AG08395 (cell line): ENCODE measurements around the gene ADAMTS3.

ENCODE experiments used
- DNase-seq: peaks from one replicate; pipeline ENCODE4 v3.0.0; 2012; ENCODE audit warnings: mixed read lengths, low spot score

ADAMTS3 gene

DNA sequence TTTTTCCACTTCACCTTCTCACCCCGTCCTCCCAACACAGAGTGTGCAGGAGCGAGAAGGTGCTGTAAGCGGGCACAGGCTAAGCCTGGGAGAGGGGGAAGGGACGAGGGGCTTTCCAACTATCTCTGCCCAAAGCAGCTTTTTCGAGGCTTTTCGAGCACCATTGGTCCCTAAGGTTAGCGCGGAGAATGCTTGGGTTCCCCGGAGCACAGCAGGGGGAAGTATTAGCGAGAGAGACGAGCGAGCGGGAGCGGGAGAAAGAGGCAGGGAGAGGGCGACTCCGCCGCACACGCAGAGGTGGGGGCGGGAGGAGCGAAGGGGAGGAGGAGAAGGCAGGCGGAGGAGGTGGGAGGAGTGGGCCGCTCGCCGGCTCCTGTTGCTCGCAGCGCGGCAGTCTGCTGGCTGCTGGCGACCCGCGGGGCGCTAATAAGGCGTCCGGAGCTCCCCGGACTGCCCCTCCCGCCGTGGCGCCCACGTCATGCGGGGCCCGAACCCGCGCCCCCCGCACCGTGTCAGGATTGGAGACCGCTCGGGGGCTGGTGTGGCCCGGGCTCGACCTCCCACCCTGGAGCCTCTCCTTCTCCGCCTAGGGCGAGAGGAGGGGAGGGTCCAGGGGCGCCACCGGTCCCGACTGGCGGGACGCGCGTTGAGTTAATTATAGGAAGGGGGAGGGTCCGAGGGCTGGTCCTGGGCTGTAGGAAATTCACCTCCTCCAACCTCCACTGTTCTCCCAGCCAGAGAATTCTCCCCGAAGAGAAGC lies at the start of gene ADAMTS3:
ADAMTS3 (minus strand) TSS at position 263 of the 760 bp plus-strand sequence. CDS start 459 bp downstream, outside the sequence.
- peak; percentile 31 for DNase-seq

DNA sequence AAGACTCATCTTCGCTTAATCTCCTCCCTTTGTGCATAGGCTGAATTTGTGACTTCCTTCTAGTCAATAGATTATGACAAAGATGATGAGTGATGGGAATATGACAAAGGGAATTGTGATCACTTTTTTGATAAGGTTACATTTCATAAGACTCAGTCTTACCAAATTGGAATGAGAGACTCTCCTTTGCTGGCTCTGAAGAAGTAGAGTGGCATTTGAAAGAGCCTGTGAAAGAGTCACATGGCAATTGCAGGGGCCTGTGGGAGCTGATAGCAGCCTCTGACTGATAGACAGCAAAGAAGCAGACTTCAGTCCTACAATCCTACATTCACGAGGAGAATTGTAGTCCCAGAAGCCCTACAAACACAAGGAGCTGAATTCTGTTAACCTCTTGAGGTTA lies 44.9 kb upstream of the ADAMTS3 start:
- no peak for DNase-seq

DNA sequence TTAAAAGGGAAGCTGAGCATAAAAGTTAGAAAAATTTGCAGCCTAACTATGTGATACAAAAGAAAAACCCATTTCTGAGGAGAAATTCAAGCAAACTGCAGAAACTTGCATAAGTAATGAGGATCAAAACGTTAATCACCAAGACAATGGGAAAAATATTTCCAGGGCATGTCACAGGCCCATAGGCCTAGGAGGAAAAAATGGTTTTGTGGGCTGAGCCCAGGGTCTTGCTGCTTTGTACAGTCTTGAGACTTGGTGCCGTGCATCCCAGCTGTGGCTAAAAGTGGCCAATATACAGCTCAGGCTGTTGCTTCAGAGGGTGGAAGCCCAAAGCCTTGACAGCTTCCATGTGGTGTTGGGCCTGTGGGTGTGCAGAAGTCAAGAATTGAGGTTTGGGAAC lies 37.7 kb upstream of the ADAMTS3 start:
- DNase-seq = no peak

DNA sequence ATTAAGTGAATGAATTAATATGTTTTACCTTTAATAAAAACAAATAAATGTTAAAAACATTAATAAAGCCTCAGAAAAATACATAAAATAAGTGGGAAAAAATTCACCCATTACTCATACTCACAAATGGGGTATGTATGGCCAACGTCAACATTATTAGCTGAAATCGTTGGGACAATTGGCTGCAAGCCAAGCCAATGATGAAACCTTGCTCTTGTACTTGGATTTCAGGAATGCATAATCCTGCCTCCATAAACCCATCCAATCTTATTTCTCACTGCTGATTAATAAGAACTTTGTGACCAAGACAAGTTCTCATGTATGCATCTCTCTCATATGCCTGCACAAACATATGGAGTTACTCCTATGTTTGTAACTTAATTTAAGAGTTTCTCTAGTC lies 35.3 kb upstream of the ADAMTS3 start:
- no peak for DNase-seq

DNA sequence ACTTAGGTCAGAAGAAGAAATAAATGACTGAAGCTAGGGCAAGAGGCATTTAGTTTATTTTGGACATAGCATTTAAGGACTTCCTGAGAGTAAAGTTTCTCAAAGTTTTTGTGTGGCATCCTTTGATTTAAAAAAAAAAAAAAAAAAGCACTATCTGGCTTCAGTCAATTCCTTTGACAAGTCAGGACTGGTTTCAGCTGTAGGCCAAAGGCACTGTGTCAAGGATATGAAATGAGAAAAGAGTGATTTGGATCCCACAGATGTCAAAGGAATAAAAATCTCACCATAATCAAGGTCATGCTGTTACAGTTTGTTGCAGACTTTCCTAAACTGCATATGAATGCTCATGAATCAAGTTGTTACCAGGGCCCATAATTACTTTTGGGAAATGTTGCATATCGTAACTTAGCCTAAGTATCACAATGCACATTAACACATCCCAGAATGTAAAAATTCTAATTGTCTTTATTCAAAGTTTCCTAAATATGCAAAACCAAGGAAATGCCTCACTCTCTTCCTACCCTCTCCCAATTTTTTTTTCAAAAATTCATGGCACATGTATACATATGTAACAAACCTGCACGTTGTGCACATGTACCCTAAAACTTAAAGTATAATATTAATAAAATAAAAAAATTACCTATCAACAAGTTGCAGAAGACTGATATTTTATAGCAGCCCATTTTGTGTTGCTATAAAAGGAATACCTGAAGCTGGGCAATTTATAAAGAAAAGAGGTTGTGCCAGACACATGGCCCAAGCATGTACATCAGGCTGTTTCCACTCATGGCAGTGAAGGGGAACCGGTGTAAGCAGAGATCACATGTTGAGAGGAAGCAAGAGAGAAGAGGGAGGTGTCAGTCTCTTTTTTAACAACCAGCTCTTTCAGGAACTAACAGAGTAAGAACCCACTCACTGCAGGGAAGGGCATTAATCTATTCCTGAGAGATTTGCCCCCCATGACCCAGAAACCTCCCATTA lies 33.7 kb upstream of the ADAMTS3 start:
- no peak for DNase-seq

DNA sequence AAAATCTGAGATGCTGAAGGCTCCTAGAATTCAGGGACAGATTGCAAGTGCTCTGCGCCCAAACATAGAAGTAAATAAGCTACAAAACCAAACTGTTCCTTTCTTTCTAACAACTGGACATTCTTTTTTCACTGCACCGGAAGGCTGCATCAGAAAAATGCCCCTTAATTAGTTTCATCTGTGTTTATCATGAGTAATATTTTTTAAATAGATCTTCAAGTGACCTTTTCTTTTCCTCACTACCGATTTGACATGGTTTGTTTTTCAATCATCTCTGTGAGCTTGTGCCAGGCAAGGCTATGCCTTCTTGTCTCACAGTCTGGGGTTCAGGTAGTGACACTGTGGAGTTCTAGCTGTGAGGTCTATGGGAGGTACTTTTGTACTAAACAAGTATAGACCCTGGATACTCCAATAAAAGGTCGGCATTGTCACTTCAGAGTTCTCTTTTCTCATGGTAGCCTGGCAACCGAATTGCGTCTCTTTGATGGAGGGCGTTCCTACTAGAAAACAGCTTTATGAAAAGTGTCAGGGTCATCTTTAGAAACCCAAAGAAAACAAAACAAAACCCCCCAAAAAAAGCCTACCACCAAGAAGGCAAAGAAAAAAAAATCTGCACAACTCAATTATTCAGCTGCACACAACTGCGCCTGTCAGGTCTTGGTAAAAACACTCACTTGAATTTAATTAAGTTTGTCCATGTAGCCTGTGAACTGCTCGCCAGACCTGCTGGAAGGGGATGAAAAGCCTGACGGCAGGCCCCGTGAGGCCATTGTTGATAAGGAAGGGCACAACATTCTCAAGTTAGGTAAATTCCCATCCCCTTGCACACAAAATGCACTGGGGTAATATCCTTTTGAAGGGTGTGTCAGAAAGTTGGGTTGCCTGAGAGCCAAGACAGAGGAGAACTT lies 22.8 kb upstream of the ADAMTS3 start:
- peak; percentile 44 for DNase-seq

DNA sequence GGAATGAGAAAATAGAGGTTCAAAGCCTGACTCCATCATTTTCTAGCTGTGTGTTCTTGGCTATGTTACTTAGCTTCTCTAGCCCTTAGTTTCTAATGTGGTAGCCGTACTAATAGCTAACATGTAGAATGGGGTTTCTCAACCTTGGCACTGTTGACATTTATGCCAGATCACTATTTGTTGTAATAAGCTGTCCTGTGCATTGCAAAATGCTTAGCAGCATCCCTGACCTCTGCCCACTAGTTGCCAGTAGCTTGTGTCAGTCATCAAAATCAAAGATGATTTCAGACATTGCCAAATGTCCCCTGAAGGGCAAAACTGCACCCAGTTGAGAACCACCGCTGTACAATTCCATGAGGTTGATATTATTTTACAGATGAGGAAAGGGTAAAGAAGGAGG lies 18.3 kb upstream of the ADAMTS3 start:
- DNase-seq = no peak

DNA sequence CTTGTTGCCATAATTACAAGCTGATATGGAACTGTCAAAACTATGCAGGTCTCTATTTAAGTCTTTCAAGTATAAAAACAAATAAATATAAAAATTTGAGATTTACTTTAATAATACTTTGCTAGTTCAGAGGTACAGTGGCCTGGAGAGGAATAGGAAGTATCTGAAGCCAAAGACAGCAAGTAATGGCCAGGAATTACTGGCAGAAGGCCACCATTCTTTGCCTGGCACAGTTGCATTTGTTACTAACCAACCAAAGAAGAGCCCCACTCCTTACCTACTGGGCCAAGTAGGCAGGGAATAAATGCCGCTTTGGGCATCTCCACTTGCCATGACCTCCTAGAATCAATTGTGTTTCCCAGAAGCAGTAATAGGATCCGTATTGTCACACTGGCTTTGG lies 13.8 kb upstream of the ADAMTS3 start:
- DNase-seq = no peak

DNA sequence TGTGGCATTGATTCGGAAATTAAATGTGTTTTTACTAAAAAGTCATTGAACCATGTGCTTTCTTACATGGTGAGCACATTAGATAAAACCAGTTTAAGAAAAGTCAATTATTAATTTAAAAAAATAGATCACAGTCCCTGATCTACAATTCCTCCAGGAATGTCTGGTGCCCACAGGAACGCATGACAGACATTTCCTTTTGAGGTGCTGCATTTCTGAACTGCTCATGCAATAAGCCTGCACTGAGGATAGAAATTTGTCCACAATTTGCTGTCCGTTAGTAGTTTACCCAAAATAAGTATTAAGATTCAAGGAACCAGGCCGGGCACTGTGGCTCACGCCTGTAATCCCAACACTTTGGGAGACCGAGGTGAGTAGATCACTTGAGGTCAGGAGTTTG lies 8.2 kb upstream of the ADAMTS3 start:
- no peak for DNase-seq

DNA sequence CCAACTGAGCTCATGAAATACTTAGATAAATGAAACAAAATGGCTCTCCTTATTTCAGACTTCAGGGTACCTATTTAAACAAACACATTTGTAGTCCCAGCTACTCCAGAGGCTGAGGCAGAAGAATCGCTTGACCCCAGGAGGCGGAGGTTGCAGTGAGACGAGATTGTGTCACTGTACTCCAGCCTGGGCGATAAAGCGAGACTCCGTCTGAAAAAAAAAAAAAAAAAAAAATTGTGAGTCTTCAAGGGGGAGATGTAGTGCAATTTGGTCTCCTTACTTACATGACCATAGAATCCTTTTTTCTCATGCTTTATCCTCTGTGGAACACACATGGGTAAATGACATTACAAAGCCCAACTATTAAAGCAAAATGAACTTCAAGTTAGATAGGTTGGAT lies 2.3 kb upstream of the ADAMTS3 start:
- DNase-seq = no peak

DNA sequence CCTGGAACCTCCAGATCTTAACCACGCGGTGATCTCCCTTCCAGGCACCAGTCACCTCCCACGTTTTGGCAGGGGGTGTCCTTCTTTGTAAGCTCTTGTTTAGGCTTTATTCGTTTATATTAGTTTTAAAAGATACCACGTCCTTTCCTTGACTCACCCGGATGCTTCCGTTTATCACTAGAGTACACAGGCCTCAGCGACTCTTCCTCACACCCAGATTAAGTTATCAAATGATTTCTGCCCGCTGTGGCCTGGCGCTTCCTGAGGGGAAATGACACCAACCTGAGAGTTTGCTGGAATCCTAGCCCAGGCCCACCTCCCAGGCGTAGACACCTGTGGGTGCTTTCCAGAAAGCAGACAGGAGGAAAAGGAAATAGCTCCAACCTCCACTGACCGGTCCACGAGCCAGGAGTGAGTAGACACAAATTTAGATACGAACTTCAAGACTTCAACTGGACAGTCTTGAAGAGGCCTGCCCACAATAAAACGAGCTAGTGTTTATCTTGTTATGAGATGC lies 756 bp upstream of the ADAMTS3 start:
- no peak for DNase-seq

DNA sequence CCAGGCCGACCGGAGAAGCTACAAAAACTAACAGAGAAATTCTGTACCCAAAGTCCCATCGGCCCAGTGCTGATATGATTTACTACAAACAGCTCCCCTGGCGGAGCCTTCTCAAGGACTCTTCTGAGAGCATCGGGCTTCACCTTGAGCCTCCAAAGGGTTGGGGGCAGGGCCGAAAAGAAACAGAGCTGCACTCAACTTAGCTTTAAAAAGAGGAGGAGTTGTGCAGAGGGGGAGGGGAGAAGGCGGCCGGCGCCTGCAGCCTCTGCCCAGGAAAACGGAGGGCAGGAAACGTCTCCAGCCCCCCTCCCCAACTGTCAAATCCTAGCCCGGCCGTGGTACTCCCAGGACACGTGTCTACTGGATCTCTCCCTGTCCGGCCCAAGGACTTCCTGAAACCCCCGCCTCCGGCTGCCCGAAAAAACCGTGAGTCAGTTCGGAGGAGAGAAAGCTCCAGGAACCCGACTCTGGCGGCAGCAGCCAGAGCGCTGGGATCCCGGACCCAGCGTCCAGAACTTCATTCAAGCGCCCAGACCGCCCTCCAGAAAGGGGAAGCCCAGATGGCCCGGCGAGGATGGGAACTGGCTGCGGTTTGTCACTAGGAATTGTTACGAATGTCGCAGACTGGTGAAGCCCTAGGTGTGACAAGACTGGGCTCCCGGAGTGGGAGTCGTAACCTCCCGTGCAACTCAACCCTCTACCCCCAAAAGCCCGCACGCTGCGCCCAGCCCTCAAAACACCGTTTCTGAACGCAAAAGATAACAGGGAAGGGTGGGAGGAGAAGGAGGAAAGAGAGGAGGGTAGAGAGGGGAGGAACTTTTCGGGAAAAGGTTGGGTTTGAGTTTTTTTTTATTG lies 973 bp downstream of the ADAMTS3 start:
- DNase-seq = peak; percentile 75

DNA sequence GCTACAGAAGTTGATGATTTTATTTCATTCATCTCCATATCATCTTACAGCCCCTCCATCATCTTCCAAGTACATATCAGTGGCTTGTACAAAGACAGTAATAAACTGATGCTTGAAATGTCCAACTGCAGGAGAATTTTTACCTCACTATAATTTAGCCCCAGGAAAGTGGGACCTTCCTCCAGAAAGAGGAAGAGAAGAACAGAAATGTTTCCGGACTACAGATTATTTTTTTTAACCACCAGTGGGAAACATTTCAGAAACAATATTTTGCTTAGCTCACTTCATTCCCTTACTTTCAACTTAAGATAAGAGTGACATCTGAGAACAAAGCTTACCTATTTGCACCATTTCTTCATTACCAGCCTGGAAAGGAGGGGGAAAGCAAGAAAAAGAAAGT lies 2.0 kb downstream of the ADAMTS3 start:
- no peak for DNase-seq

DNA sequence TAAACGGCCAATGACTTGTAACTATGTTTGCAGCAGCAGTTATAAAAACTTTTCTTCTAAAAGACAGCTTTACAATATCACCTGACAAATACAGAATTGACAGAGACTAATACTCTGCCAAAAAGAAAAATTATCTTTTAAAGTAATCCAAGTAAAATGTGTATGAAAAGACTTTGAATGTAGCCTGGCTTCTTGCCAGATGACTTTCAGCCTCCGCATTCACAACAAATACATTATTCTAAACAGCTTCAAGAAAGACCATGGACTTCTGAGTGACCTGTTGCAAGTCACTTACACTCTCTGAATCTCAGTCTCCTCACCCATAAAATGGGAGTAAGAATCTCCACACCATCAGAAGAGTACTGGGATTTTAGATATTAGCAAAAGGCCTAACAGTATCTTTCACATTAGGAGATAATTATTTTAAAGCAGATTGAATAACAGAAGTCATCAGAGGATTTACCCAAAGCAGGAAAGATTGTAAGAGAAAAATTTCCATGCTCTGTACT lies 2.5 kb downstream of the ADAMTS3 start:
- no peak for DNase-seq

DNA sequence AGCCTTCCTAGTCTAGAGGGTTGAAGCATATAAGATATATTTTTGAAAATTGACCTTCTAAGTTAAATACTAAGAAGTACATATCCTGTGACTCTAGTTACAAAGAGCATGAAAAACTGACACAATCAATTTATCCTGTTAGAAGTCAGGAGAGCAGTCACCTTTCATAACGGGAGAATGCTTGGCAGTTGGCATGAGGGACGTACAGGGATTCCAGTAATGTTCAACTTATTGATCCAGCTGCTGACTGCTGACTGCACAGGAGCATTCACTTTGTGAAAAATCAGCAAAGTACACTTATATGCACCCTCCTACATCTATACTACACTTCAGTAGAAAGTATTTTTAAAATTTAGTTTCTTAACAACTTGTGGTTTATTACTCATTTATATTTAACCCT lies 4.2 kb downstream of the ADAMTS3 start:
- no peak for DNase-seq

DNA sequence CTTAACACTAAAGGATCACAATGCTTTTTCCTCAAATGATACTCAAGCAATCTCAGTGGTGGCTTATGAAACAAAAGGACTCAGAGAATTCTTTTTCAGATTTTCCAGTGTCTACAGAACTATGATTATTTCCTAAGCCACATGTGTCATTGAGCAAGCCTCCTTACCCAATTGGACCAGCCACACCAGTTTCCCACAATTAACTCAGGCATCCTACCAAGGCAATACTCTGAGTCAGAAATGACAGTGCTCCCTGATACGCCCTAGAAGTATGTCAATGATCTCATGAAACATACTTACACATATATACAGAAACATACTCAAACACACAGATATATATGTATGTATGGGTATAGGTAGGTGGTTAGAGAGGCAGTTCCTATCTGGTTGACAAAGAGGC lies 4.8 kb downstream of the ADAMTS3 start:
- DNase-seq = peak; percentile 48

DNA sequence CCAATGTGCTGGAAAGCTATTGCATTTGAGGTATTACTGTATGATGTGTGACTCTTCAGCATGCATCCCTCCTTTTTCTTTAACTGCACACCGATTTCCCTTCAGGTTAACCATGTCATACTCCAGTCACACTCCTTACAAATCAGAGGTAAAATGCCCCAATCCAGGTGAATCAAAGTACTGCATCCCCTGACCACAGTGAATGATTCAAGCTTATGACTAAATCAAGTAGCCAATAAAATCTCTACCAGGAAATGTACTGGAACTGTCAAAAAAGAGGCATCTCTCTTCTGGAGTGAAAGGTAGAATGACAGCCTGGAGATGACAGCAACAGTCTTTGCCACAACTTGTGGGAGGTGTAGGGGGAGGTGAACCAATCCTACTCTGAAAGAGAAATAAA lies 10.4 kb downstream of the ADAMTS3 start:
- DNase-seq = no peak

DNA sequence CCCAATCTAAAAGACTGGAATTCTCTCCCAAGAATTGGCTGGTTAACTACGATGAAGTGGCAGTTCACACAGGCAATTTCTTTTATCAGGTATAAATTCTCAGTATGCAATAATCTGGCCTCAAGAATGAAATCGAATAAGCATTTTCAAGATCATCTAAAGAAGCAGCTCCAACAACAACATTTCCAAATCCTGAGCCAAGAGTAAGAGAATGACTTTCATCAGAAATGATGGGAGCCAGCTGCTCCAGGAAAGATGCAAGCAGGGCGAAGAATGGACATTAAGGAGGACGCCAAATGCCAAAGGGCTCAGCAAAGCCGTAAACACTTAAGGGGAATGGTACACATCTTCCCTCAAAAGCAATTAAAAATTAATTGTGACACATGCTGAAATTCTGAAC lies 12.0 kb downstream of the ADAMTS3 start:
- no peak for DNase-seq

DNA sequence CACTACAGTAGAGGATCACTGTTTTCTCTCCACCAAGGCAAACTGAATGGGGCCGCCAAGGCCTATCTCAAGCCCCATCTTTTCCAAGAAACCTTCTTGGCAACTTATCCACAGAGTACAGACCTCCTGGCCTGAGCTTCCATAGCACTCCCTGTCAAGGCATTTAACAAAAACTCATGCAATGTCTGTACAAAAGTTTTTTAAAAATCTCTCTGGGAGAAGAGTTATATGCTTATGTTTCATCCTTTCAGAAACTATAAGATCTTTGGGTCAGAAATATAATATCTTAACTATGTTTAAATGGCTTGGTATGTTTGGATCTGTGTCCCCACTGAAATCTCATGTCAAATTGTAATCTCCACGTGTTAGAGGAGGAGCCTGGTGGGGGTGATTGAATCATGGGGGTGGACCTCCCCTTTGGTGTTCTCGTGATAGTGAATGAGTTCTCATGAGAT lies 13.6 kb downstream of the ADAMTS3 start:
- DNase-seq = no peak

DNA sequence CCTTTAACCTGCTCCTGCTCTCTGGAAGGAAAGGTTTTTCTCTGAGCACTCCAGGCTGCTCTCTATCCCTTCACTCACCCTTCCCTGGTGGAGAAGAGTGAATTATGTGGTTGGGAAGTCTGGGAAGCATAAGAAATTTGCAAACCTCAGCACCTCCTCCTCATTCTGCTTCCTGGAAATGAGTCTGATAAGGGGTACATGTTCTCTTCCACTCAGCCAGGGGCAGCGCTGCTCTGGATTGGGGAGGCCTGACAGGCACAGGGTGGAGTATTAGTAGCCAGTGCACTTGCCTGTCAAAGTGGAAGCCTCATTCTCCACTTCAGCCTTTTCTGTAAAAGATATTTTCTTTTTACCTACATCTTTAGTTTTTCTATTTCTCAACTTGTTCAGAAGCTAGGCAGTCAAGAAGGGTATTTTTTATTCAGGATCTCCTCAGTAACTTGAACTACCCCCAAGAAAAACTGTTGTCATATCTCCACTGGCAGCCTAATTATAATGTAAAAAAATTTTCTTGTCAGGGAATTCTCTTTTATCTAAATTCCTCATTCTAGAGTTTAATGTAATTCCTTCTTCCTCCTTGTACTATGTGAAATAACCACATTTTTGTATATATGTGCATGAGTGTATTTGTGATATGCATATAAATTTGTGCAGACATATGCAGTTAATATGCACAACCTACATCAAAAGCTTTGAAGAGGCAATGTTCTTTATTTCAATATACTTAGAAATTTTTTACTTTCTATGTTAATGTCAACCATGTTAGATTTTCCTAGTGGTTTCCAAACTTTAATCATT lies 15.3 kb downstream of the ADAMTS3 start:
- no peak for DNase-seq
